HUES64 (cell line): ENCODE measurements around the gene ATG4D.

Experiments
- H3K27ac ChIP-seq: 2 replicates; pipeline ENCODE4 v1.7.0; 2013; ENCODE audit warnings: low read depth, low read length, inconsistent platforms
- H3K27me3 ChIP-seq: 2 replicates; pipeline ENCODE4 v1.6.1; 2013; ENCODE audit warnings: mild to moderate bottlenecking, low read length; ENCODE audit not compliant: insufficient read depth
- H3K36me3 ChIP-seq: 2 replicates; pipeline ENCODE4 v1.6.1; 2013; ENCODE audit warnings: mild to moderate bottlenecking, low read length; ENCODE audit not compliant: insufficient read depth
- H3K4me1 ChIP-seq: 2 replicates; pipeline ENCODE4 v1.6.1; 2013; ENCODE audit warnings: mild to moderate bottlenecking, low read length, moderate library complexity; ENCODE audit not compliant: insufficient read depth
- H3K4me3 ChIP-seq: 2 replicates; pipeline ENCODE4 v1.5.1; 2013; ENCODE audit warnings: mild to moderate bottlenecking, low read length, moderate library complexity
- H3K9ac ChIP-seq: 2 replicates; pipeline ENCODE4 v1.6.1; 2013; ENCODE audit warnings: mild to moderate bottlenecking, low read depth, low read length
- H3K9me3 ChIP-seq: 2 replicates; pipeline ENCODE4 v1.6.1; 2013; ENCODE audit warnings: low read depth, low read length; ENCODE audit not compliant: insufficient read depth
- WGBS: fragments of 150-250, 120-280 bp; methylation state at CpG from one replicate; pipeline ENCODE4 v1.1.7; 2013; ENCODE audit warnings: missing lambda C conversion rate; 5-methylcytosine and 5-hydroxymethylcytosine counted together

Gene ATG4D

GRCh38 chr19:10583036-10583776 is 39.5 kb downstream of the ATG4D start:
- peaks cover 16% of the 10 kb centered on the region for H3K36me3 ChIP-seq
- peaks cover 11% of the 10 kb centered on the region; the same call in 1 of the 2 replicates for H3K27me3 ChIP-seq
- H3K9ac ChIP-seq, result no peak overlapping the region
- H3K9me3 ChIP-seq, result no peaks in the 10 kb centered on the region
- 88% methylated on average over 9 of the region's 9 CpGs for WGBS
- H3K4me1 ChIP-seq, result no peaks in the 10 kb centered on the region
- H3K4me3 ChIP-seq, result no peak overlapping the region
- no peak overlapping the region for H3K27ac ChIP-seq

GRCh38 chr19:10586396-10586795 is 42.7 kb downstream of the ATG4D start:
- H3K4me3 ChIP-seq, result peak overlapping the region; percentile 72
- H3K9ac ChIP-seq, result peak overlapping the region; percentile 43
- H3K9me3 ChIP-seq, result no peaks in the 10 kb centered on the region
- no peaks in the 10 kb centered on the region; the same call in 1 of the 2 replicates for H3K36me3 ChIP-seq
- H3K27me3 ChIP-seq, result peaks cover 11% of the 10 kb centered on the region; the same call in 1 of the 2 replicates
- H3K4me1 ChIP-seq, result no peaks in the 10 kb centered on the region
- no peak overlapping the region for H3K27ac ChIP-seq
- WGBS, result 93% methylated on average over 6 of the region's 6 CpGs

GRCh38 chr19:10587022-10587838 is 43.5 kb downstream of the ATG4D start, which contains the start of gene AP1M2:
Gene AP1M2 (minus strand): TSS chr19:10587312. CDS start chr19:10587231, 81 bp downstream.
- Histone ChIP-seq H3K9ac (peak within 1 kb of the TSS; percentile 43), H3K27me3 (peaks cover 11% of the 10 kb centered on the region; the same call in 1 of the 2 replicates), H3K4me3 (peak within 1 kb of the TSS; percentile 72), H3K4me1 (no peaks in the 10 kb centered on the region), H3K27ac (no peak within 1 kb of the TSS), H3K9me3 (no peaks in the 10 kb centered on the region), H3K36me3 (no peaks in the 10 kb centered on the region; the same call in 1 of the 2 replicates)
- WGBS, result 79% methylated on average over 35 of the region's 35 CpGs

- Histone ChIP-seq H3K9me3 (no peaks in the 10 kb centered on the region), H3K27ac (no peak overlapping the region), H3K9ac (no peak overlapping the region), H3K36me3 (no peaks in the 10 kb centered on the region; the same call in 1 of the 2 replicates), H3K27me3 (peaks cover 11% of the 10 kb centered on the region; the same call in 1 of the 2 replicates), H3K4me3 (no peak overlapping the region), H3K4me1 (no peaks in the 10 kb centered on the region)
- WGBS, result 92% methylated on average over 2 of the region's 2 CpGs
These were observed 44.1 kb downstream of the ATG4D start for GRCh38 chr19:10587839-10588150.

- H3K4me3 ChIP-seq, result no peak overlapping the region
- H3K27me3 ChIP-seq, result no peaks in the 10 kb centered on the region
- no peaks in the 10 kb centered on the region for H3K9me3 ChIP-seq
- 92% methylated on average over 6 of the region's 7 CpGs for WGBS
- no peak overlapping the region for H3K27ac ChIP-seq
- H3K9ac ChIP-seq, result no peak overlapping the region
- H3K36me3 ChIP-seq, result no peaks in the 10 kb centered on the region
- no peaks in the 10 kb centered on the region for H3K4me1 ChIP-seq
These were observed 49.4 kb downstream of the ATG4D start for GRCh38 chr19:10593148-10593547.

- Histone ChIP-seq H3K9me3 (no peaks in the 10 kb centered on the region), H3K27me3 (no peaks in the 10 kb centered on the region), H3K36me3 (no peaks in the 10 kb centered on the region), H3K27ac (no peak overlapping the region), H3K4me3 (no peak overlapping the region), H3K9ac (no peak overlapping the region), H3K4me1 (no peaks in the 10 kb centered on the region)
- WGBS, result 85% methylated on average over 9 of the region's 9 CpGs
These were observed 50.3 kb downstream of the ATG4D start for GRCh38 chr19:10593820-10594637.

- no peak overlapping the region for H3K4me3 ChIP-seq
- H3K9me3 ChIP-seq, result no peaks in the 10 kb centered on the region
- no peaks in the 10 kb centered on the region; the same call in 1 of the 2 replicates for H3K36me3 ChIP-seq
- peaks cover 16% of the 10 kb centered on the region for H3K4me1 ChIP-seq
- H3K9ac ChIP-seq, result no peak overlapping the region
- no peak overlapping the region for H3K27ac ChIP-seq
- no peaks in the 10 kb centered on the region for H3K27me3 ChIP-seq
- WGBS, result 92% methylated on average over 4 of the region's 5 CpGs
These were observed 56.4 kb downstream of the ATG4D start for GRCh38 chr19:10600149-10600548.

- no peaks in the 10 kb centered on the region for H3K27me3 ChIP-seq
- no peak overlapping the region for H3K27ac ChIP-seq
- no peak overlapping the region for H3K9ac ChIP-seq
- peak overlapping the region; percentile 44 for H3K4me3 ChIP-seq
- H3K4me1 ChIP-seq, result peaks cover 16% of the 10 kb centered on the region
- no peaks in the 10 kb centered on the region; the same call in 1 of the 2 replicates for H3K36me3 ChIP-seq
- no peaks in the 10 kb centered on the region for H3K9me3 ChIP-seq
- WGBS, result 29% methylated on average over 7 of the region's 7 CpGs
These were observed 58.3 kb downstream of the ATG4D start for GRCh38 chr19:10601999-10602329.

- Histone ChIP-seq H3K4me1 (peaks cover 16% of the 10 kb centered on the region), H3K9ac (peak overlapping the region; percentile 92), H3K36me3 (no peaks in the 10 kb centered on the region; the same call in 1 of the 2 replicates), H3K27ac (peak overlapping the region; percentile 89), H3K9me3 (no peaks in the 10 kb centered on the region), H3K4me3 (peak overlapping the region; percentile 97), H3K27me3 (no peaks in the 10 kb centered on the region)
- WGBS, result under 1% methylated on average over 76 of the region's 76 CpGs
These were observed 58.8 kb downstream of the ATG4D start for GRCh38 chr19:10602330-10603083.
